HCT116 (cell line): ENCODE measurements around the gene ZNF532. TPM values are rescaled to one million over a fixed set of nuclear protein-coding genes. Genes with fewer than 3 reads are reported as not detected.

Experiments used
- ATAC-seq: fragments of 200-7000 bp; cut with Tn5 transposase; 2 replicates; pipeline ENCODE4 v1.9.1; 2020; ENCODE audit warnings: mild to moderate bottlenecking, moderate library complexity
- BruUV-seq: library from RNA; stranded (reverse); fragments of 400-500 nt; replicated peaks from 2 replicates; lab custom pipeline; 2021; lab: Mats Ljungman, UMichigan
- CTCF ChIA-PET: fragments of 300-600 bp; sonication (Branson Sonifier 250); formaldehyde crosslinking; loops from one replicate; lab custom pipeline; 2021; ENCODE audit warnings: antibody characterized with exemption; lab: Charles Lee
- POLR2A ChIA-PET: fragments of 300-600, 350-600 bp; sonication (Branson Sonifier 250); formaldehyde crosslinking; loops from one replicate; lab custom pipeline; 2021; ENCODE audit warnings: antibody characterized with exemption; lab: Charles Lee
- RAD21 ChIA-PET, 2 experiments: fragments of 300-600 bp; sonication (Branson Sonifier 250); formaldehyde crosslinking; loops; one replicate each; lab custom pipeline; 2023; ENCODE audit warnings: low total read pairs in 2 of 2; ENCODE audit not compliant: uncharacterized antibody in 2 of 2, unreplicated experiment in 2 of 2, low non-redundant PET in 1 of 2; lab: Charles Lee
- DNase-seq: peaks from one replicate; pipeline ENCODE4 v3.0.0-alpha.2; 2010; ENCODE audit warnings: low read depth, low spot score
- H2AFZ ChIP-seq: fragments of 200-600 bp; shearing (Covaris generic), sonication (generic); 2 replicates; pipeline ENCODE4 v1.6.1; 2017; ENCODE audit warnings: low read depth, mixed run types, mixed read lengths, antibody characterized with exemption, low read length; ENCODE audit not compliant: poor library complexity, severe bottlenecking
- H3K27ac ChIP-seq: 2 replicates; pipeline ENCODE4 v1.5.1; 2012; ENCODE audit warnings: low read depth, low read length
- H3K27me3 ChIP-seq: fragments of 200-600 bp; sonication (generic); 2 replicates; pipeline ENCODE4 v1.6.1; 2016; ENCODE audit warnings: mixed run types, low read length, mixed read lengths; ENCODE audit not compliant: insufficient read depth
- H3K36me3 ChIP-seq, 2 experiments: fragments of 200-500 bp in 1 of 2; fragments of 200-600 bp in 1 of 2; sonication (Bioruptor generic) in 1 of 2; sonication (generic) in 1 of 2; 2 replicates each; pipeline versions ENCODE4 v1.5.1 to v1.6.1; 2014 to 2016; ENCODE audit warnings: low read length in 2 of 2, inconsistent platforms in 1 of 2, mixed read lengths in 1 of 2, mixed run types in 1 of 2; ENCODE audit not compliant: insufficient read depth in 2 of 2, control insufficient read depth in 1 of 2
- H3K4me1 ChIP-seq, 2 experiments: fragments of 200-600 bp in 1 of 2; sonication (generic) in 1 of 2; 2 replicates each; pipeline versions ENCODE4 v1.5.1 to v1.6.1; 2012 to 2017; ENCODE audit warnings: low read length in 2 of 2, inconsistent platforms in 1 of 2, mild to moderate bottlenecking in 1 of 2, mixed read lengths in 1 of 2, mixed run types in 1 of 2, moderate library complexity in 1 of 2; ENCODE audit not compliant: insufficient read depth in 2 of 2, control insufficient read depth in 1 of 2
- H3K4me2 ChIP-seq: fragments of 200-600 bp; sonication (generic); 2 replicates; pipeline ENCODE4 v1.6.1; 2017; ENCODE audit warnings: mixed run types, low read length, mixed read lengths
- H3K4me3 ChIP-seq, 2 experiments: fragments of 200-600 bp in 1 of 2; sonication (generic) in 1 of 2; replicated peaks in 1 of 2; 2 replicates each; pipeline ENCODE4 v1.5.1; 2011 to 2016; ENCODE audit warnings: low read length in 2 of 2, control low read depth in 1 of 2, low read depth in 1 of 2, mild to moderate bottlenecking in 1 of 2, mixed read lengths in 1 of 2, mixed run types in 1 of 2
- H3K79me2 ChIP-seq: fragments of 200-600 bp; sonication (generic); 2 replicates; pipeline ENCODE4 v1.6.1; 2017; ENCODE audit warnings: mild to moderate bottlenecking, mixed run types, low read length, moderate library complexity, mixed read lengths; ENCODE audit not compliant: insufficient read depth
- H3K9ac ChIP-seq: fragments of 200-600 bp; sonication (generic); 2 replicates; pipeline ENCODE4 v1.6.1; 2016; ENCODE audit warnings: low read length, mixed read lengths
- H3K9me2 ChIP-seq: fragments of 200-600 bp; sonication (generic), shearing (Covaris generic); 2 replicates; pipeline ENCODE4 v1.6.1; 2017; ENCODE audit warnings: mixed run types, mild to moderate bottlenecking, moderate library complexity; ENCODE audit not compliant: insufficient read depth
- H3K9me3 ChIP-seq, 2 experiments: fragments of 200-500 bp in 1 of 2; fragments of 200-600 bp in 1 of 2; sonication (Bioruptor generic) in 1 of 2; sonication (generic) in 1 of 2; 2 replicates each; pipeline ENCODE4 v1.6.1; 2014 to 2017; ENCODE audit warnings: low read length in 2 of 2, mixed read lengths in 2 of 2, inconsistent platforms in 1 of 2, low read depth in 1 of 2, mild to moderate bottlenecking in 1 of 2, mixed run types in 1 of 2, moderate library complexity in 1 of 2; ENCODE audit not compliant: control insufficient read depth in 1 of 2, insufficient read depth in 1 of 2
- H4K20me1 ChIP-seq: fragments of 200-600 bp; sonication (generic), shearing (Covaris generic); 2 replicates; pipeline ENCODE4 v1.6.1; 2017; ENCODE audit warnings: mixed run types, mild to moderate bottlenecking, moderate library complexity; ENCODE audit not compliant: insufficient read depth
- ATF3 ChIP-seq: IDR thresholded peaks from 2 replicates; pipeline ENCODE4 v1.6.1; 2012
- CBX3 ChIP-seq: IDR thresholded peaks from 2 replicates; pipeline ENCODE4 v1.6.1; 2012; ENCODE audit warnings: low read depth
- CEBPB ChIP-seq: IDR thresholded peaks from 2 replicates; pipeline ENCODE4 v1.6.1; 2012; ENCODE audit warnings: low read depth
- CTCF ChIP-seq, 3 experiments: fragments of 200-600 bp in 1 of 3; sonication (generic) in 1 of 3; IDR thresholded peaks in 2 of 3; conservative IDR thresholded peaks in 1 of 3; 2 replicates each; pipeline ENCODE4 v1.5.1; 2012 to 2017; ENCODE audit warnings: low read depth in 2 of 3, low read length in 2 of 3, antibody characterized with exemption in 1 of 3, borderline replicate concordance in 1 of 3, control low read depth in 1 of 3, mild to moderate bottlenecking in 1 of 3, mixed read lengths in 1 of 3, mixed run types in 1 of 3, moderate library complexity in 1 of 3; ENCODE audit not compliant: insufficient read depth in 1 of 3
- EGR1 ChIP-seq: IDR thresholded peaks from 2 replicates; pipeline ENCODE4 v1.6.1; 2012; ENCODE audit warnings: low read depth
- ELF1 ChIP-seq: IDR thresholded peaks from 2 replicates; pipeline ENCODE4 v1.6.1; 2012; ENCODE audit warnings: low read depth, borderline replicate concordance
- EZH2 ChIP-seq: fragments of 200-600 bp; sonication (generic); IDR thresholded peaks from 2 replicates; pipeline ENCODE4 v1.6.1; 2017; ENCODE audit warnings: antibody characterized with exemption, mixed run types
- EZH2phosphoT487 ChIP-seq: fragments of 200-600 bp; IDR thresholded peaks from 2 replicates; pipeline ENCODE4 v1.6.1; 2018; ENCODE audit warnings: antibody characterized with exemption, borderline replicate concordance
- FOSL1 ChIP-seq: IDR thresholded peaks from 2 replicates; pipeline ENCODE4 v1.6.1; 2012; ENCODE audit warnings: low read depth
- MAX ChIP-seq: IDR thresholded peaks from 2 replicates; pipeline ENCODE4 v1.6.1; 2012
- POLR2A ChIP-seq: IDR thresholded peaks from 2 replicates; pipeline ENCODE4 v1.7.0; 2011; ENCODE audit warnings: borderline replicate concordance; ENCODE audit not compliant: insufficient read depth, insufficient read length; ENCODE audit errors: extremely low read depth
- POLR2AphosphoS5 ChIP-seq: IDR thresholded peaks from 2 replicates; pipeline ENCODE4 v1.6.1; 2011; ENCODE audit warnings: mild to moderate bottlenecking, low read depth, low read length, moderate library complexity
- RAD21 ChIP-seq: IDR thresholded peaks from 2 replicates; pipeline ENCODE4 v1.6.1; 2012; ENCODE audit warnings: low read depth, mild to moderate bottlenecking
- REST ChIP-seq: IDR thresholded peaks from 2 replicates; pipeline ENCODE4 v1.6.1; 2012; ENCODE audit warnings: low read depth
- SP1 ChIP-seq: IDR thresholded peaks from 2 replicates; pipeline ENCODE4 v1.6.1; 2012; ENCODE audit warnings: low read depth
- YY1 ChIP-seq: IDR thresholded peaks from 2 replicates; pipeline ENCODE4 v1.6.1; 2011; ENCODE audit warnings: low read length, low read depth, moderate library complexity, mild to moderate bottlenecking; ENCODE audit not compliant: insufficient replicate concordance; ENCODE audit errors: extremely low read depth
- ZBTB33 ChIP-seq: IDR thresholded peaks from 2 replicates; pipeline ENCODE4 v1.6.1; 2011; ENCODE audit warnings: mild to moderate bottlenecking, low read length, moderate library complexity; ENCODE audit not compliant: insufficient replicate concordance; ENCODE audit errors: extremely low read depth
- ZFX ChIP-seq: fragments of 450-650 bp; IDR thresholded peaks from 2 replicates; pipeline ENCODE4 v1.6.1; 2017
- ZNF274 ChIP-seq: fragments of 200-500 bp; sonication (Bioruptor generic); IDR thresholded peaks from 2 replicates; pipeline ENCODE4 v1.6.1; 2014; ENCODE audit warnings: mild to moderate bottlenecking, low read depth, low read length, inconsistent platforms
- intact Hi-C: fragments of 100-400 bp; cut with micrococcal nuclease; formaldehyde crosslinking; loops from 2 replicates; pipeline ENCODE4 v1.10.0; 2022
- total RNA-seq: library from RNA; stranded (reverse); gene quantifications from one replicate; pipeline ENCODE4 v1.2.1, GENCODE V29; 2021; ENCODE audit not compliant: unreplicated experiment

ZNF532 gene
- total RNA-seq, 1 experiment from 2014 or later, result 11.6 TPM

GRCh38 chr18:59033974-59034373, 169.3 kb downstream of the ZNF532 start (continued):
- TF ChIP-seq YY1 (no peak), EGR1 (no peak), SP1 (no peak), FOSL1 (no peak)

GRCh38 chr18:59035591-59035990, 170.9 kb downstream of the ZNF532 start:
- Histone ChIP-seq H3K4me3 (no peak overlapping the region), H3K27ac (no peak overlapping the region), H3K9ac (no peak overlapping the region), H3K36me3 (no peaks in the 10 kb centered on the region), H3K27me3 (no peaks in the 10 kb centered on the region), H2AFZ (no peak overlapping the region), H3K79me2 (no peaks in the 10 kb centered on the region), H3K9me2 (no peaks in the 10 kb centered on the region), H3K4me1 (no peaks in the 10 kb centered on the region), H3K4me2 (no peak overlapping the region), H4K20me1 (no peaks in the 10 kb centered on the region), H3K9me3 (no peaks in the 10 kb centered on the region)
- RAD21 ChIA-PET, result no interaction called here
- BruUV-seq, result no TSS peak
- TF ChIP-seq SP1 (no peak), CEBPB (no peak), ZBTB33 (no peak), ATF3 (no peak), EZH2 (no peak), RAD21 (no peak), ZNF274 (no peak), MAX (no peak), YY1 (no peak), POLR2AphosphoS5 (no peak), ZFX (no peak), EZH2phosphoT487 (no peak), EGR1 (no peak), REST (no peak), FOSL1 (no peak), CTCF (IDR thresholded peaks at IDR 0.05 in 2 of 3, conservative IDR thresholded peaks at IDR 0.05 in 1 of 3; ENCODE audit: borderline replicate concordance in 1 of 3, insufficient read depth in 1 of 3, low read depth in 2 of 3, low read length in 2 of 3) (no peak), ELF1 (no peak), POLR2A (no peak), CBX3 (no peak)
- DNase-seq, result no peak
- CTCF ChIA-PET, result no interaction called here
- intact Hi-C loops, result no loop called here
- no peak for ATAC-seq
- POLR2A ChIA-PET, result no interaction called here
